ENCODE measurements around the gene PURA.

PURA gene

GRCh38 chr5:140103154-140103553 is 10.8 kb upstream of the PURA start:
- no peak overlapping the region for H3K4me3 ChIP-seq (ENCODE audit: low read depth, low read length)
- DNase-seq (ENCODE audit: low read depth), result no peak
- TF ChIP-seq, protein P1, sequence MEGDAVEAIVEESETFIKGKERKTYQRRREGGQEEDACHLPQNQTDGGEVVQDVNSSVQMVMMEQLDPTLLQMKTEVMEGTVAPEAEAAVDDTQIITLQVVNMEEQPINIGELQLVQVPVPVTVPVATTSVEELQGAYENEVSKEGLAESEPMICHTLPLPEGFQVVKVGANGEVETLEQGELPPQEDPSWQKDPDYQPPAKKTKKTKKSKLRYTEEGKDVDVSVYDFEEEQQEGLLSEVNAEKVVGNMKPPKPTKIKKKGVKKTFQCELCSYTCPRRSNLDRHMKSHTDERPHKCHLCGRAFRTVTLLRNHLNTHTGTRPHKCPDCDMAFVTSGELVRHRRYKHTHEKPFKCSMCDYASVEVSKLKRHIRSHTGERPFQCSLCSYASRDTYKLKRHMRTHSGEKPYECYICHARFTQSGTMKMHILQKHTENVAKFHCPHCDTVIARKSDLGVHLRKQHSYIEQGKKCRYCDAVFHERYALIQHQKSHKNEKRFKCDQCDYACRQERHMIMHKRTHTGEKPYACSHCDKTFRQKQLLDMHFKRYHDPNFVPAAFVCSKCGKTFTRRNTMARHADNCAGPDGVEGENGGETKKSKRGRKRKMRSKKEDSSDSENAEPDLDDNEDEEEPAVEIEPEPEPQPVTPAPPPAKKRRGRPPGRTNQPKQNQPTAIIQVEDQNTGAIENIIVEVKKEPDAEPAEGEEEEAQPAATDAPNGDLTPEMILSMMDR (IDR thresholded peaks at IDR 0.05; ENCODE audit: control insufficient read depth, extremely low read depth, insufficient read depth), result no peak

GRCh38 chr5:140104100-140104499 is 9.8 kb upstream of the PURA start:
- TF ChIP-seq, protein P1 (IDR thresholded peaks at IDR 0.05; ENCODE audit: control insufficient read depth, extremely low read depth, insufficient read depth), result no peak
- H3K4me3 ChIP-seq (ENCODE audit: low read depth, low read length), result no peak overlapping the region
- no peak for DNase-seq (ENCODE audit: low read depth)

- TF ChIP-seq, protein P1 (IDR thresholded peaks at IDR 0.05; ENCODE audit: control insufficient read depth, extremely low read depth, insufficient read depth), result peak; percentile 26
- DNase-seq (ENCODE audit: low read depth), result no peak
- H3K4me3 ChIP-seq (ENCODE audit: low read depth, low read length), result no peak overlapping the region
Observed at GRCh38 chr5:140106101-140106500, 7.8 kb upstream of the PURA start.

DNA sequence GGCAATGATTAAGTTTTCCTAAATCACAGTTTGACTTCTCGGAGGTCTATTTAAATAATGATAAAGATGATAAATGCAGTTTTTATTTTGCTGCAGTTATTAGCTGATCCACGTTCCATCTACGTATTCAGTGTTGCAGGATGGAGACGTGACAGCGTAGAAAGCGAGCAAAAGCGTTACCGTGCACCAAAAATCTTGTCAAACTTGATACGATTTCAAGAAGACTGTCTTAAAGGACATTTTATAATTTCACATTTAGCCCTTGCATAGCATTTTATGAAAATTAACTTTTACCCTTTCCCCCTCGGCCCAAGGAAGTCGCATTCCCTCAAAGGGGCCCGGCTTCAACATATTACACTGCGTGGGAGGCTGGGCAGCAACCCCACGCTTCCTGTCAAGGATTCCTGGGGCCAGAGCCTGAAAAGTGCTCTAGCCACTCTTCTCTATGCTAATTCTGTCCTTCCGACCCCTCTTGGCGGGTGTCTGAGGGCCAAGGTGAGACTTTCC is 7.1 kb upstream of the PURA start:
- TF ChIP-seq, protein P1 (IDR thresholded peaks at IDR 0.05; ENCODE audit: control insufficient read depth, extremely low read depth, insufficient read depth), result no peak
- peak overlapping the region; percentile 94 for H3K4me3 ChIP-seq (ENCODE audit: low read depth, low read length)
- DNase-seq (ENCODE audit: low read depth), result no peak

GRCh38 chr5:140107312-140108092 is 6.4 kb upstream of the PURA start:
- peak overlapping the region; percentile 94 for H3K4me3 ChIP-seq (ENCODE audit: low read depth, low read length)
- peak; percentile 87 for DNase-seq (ENCODE audit: low read depth)
- TF ChIP-seq, protein P1 (IDR thresholded peaks at IDR 0.05; ENCODE audit: control insufficient read depth, extremely low read depth, insufficient read depth), result 0 out of 2 replicates have a peak, but pooled peaks have one; percentile 4

DNA sequence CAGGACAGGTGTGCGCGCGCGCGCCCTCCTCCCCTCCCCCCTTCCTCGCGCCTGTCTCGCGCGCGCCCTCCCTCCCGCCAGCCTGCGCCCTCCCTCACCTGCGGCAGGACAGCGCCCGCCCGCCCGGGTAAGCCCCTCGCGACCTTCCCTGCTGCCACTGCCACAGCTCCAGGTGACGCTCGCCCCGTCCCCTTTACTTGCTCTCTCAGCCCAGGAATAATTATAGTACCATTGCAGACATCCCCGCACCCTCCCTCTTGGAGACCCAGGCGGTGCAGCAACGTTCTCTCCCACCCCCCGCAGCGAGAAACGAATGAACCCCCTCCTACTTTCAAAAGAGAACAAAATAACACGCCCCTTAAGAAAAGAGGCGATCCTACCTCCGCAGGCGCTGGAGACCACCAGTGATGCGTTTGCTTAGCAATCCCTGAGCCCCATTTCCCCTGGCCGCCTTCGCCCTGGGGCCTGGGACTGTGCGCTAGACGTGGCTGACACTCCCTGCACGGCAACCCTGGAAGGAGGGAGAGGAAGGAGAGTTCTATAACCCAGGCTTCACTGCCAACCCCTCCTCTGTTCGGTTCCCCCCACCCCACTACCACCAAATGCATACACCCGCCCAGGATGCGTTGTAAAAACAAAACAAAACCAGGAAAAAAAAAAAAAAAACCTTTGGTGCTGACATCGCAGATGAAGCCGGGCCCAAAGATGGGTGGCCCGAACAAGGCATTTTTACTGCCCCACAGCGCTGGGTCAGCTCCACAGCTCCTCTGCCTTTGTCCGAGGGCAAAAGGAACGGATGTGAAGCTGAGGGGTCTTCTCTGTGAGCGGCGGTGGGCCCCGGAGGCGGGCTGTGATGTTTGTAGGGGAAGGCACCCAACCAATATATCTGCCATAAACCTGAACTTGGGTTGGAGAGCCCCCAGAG is 5.6 kb upstream of the PURA start:
- DNase-seq (ENCODE audit: low read depth), result no peak
- peak overlapping the region; percentile 94 for H3K4me3 ChIP-seq (ENCODE audit: low read depth, low read length)
- TF ChIP-seq, protein P1 (IDR thresholded peaks at IDR 0.05; ENCODE audit: control insufficient read depth, extremely low read depth, insufficient read depth), result no peak
